SK-N-MC (cell line): Measurements from ENCODE around the gene BCORL1.

Source experiments
- EZH2 ChIP-seq: fragments of 200-600 bp; sonication (generic); IDR thresholded peaks from one replicate; pipeline ENCODE4 v1.6.1; 2017; ENCODE audit warnings: antibody characterized with exemption
- POLR2AphosphoS5 ChIP-seq: IDR thresholded peaks from 2 replicates; pipeline ENCODE4 v1.6.1; 2012; ENCODE audit warnings: mild to moderate bottlenecking, low read depth, low read length, borderline replicate concordance

DNA sequence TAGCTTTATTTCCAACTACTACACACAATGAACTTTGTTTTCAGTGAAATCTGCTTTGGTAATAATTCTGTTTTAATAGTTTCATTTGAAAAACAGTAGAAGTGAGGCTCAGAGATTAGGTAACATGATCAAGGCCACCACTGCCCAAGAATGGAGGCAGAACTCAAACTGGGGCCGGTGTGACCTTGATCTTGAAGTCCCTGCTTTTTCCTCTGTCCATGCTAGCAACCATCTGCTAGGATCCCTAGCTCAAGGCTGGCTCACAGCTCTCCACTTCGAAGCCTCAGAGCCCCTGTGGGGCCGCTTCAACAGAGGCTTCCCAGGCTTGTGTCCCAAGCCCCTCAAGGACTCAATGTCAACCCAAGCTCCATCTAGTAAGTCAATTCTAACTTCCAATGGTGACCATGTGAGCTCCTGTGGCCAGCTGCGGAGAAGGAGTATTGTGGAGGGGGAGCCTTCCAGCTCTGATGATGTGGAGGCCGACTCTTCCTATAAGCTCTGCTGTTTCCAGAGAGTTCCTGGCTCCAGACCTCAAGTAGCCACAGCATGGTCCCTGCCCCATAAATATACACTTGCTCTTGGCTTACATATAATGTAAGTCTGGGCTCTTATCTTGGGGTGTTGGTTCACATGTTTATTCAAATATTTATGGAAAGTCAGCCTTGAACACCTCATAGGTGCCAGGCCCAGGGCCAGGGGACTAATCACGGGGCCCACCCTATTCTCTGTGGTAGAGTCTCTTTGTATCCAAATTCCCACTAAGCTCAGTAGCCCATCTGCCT lies 113.0 kb downstream of the BCORL1 start:
- TF ChIP-seq EZH2 (no peak), POLR2AphosphoS5 (no peak)
